ENCODE data around the gene ADK.

The ADK gene

GRCh38 chr10:74635655-74636054 is 484.6 kb downstream of the ADK start:
- no peak for DNase-seq

GRCh38 chr10:74637685-74638084 is 486.7 kb downstream of the ADK start:
- no peak for DNase-seq

GRCh38 chr10:74640134-74640921 is 489.3 kb downstream of the ADK start:
- no peak for DNase-seq

GRCh38 chr10:74641659-74642058 is 490.6 kb downstream of the ADK start:
- no peak for DNase-seq

GRCh38 chr10:74642901-74643595 is 492.0 kb downstream of the ADK start:
- no peak for DNase-seq

GRCh38 chr10:74643596-74643975 is 492.6 kb downstream of the ADK start:
- DNase-seq, result no peak

GRCh38 chr10:74644738-74645137 is 493.7 kb downstream of the ADK start:
- DNase-seq, result peak in 1 of 3 donors; percentile 22

GRCh38 chr10:74645692-74646091 is 494.7 kb downstream of the ADK start:
- DNase-seq, result no peak

- no peak for DNase-seq
These were observed 499.6 kb downstream of the ADK start for GRCh38 chr10:74650613-74651012.

GRCh38 chr10:74651565-74651964 is 500.5 kb downstream of the ADK start:
- peak in 2 of 3 donors; percentile 4 to 21 for DNase-seq

- DNase-seq, result no peak
These were observed 501.6 kb downstream of the ADK start for GRCh38 chr10:74652664-74653063.

- no peak for DNase-seq
These were observed 507.5 kb downstream of the ADK start for GRCh38 chr10:74658511-74658910.

- no peak for DNase-seq
These were observed 511.6 kb downstream of the ADK start for GRCh38 chr10:74662635-74663034.

- no peak for DNase-seq
These were observed 518.2 kb downstream of the ADK start for GRCh38 chr10:74669210-74669609.

GRCh38 chr10:74671716-74672115 is 520.7 kb downstream of the ADK start:
- no peak for DNase-seq

- DNase-seq, result no peak
These were observed 521.6 kb downstream of the ADK start for GRCh38 chr10:74672430-74673165.

- DNase-seq, result no peak
These were observed 523.9 kb downstream of the ADK start for GRCh38 chr10:74674927-74675326.

- DNase-seq, result no peak
These were observed 524.5 kb downstream of the ADK start for GRCh38 chr10:74675484-74675883.

GRCh38 chr10:74677951-74678350 is 526.9 kb downstream of the ADK start:
- DNase-seq, result no peak

- DNase-seq, result peak in 1 of 3 donors; percentile 18
These were observed 531.1 kb downstream of the ADK start for GRCh38 chr10:74681917-74682627.

GRCh38 chr10:74683067-74683466 is 532.0 kb downstream of the ADK start:
- DNase-seq, result no peak

GRCh38 chr10:74683621-74684364 is 532.8 kb downstream of the ADK start:
- DNase-seq, result peak in 1 of 3 donors; percentile 20

All from suppressor macrophage treated with lipopolysaccharide for 1 hour (primary cell).